WTC11 (cell line): ENCODE results near the gene PCSK2. TPM values are rescaled to one million over a fixed set of nuclear protein-coding genes. Genes with fewer than 3 reads are reported as not detected.

Experiments used
- ATAC-seq: fragments of 200-7000 bp; cut with Tn5 transposase; 2 replicates; pipeline ENCODE4 v1.10.0; 2021; ENCODE audit warnings: mild to moderate bottlenecking, moderate library complexity
- CTCF ChIA-PET: fragments of 300-600 bp; sonication (Branson Sonifier 250); formaldehyde crosslinking; loops from one replicate; lab custom pipeline; 2021; ENCODE audit warnings: antibody characterized with exemption; lab: Charles Lee
- POLR2A ChIA-PET: fragments of 350-600 bp; sonication (Branson Sonifier 250); formaldehyde crosslinking; loops from one replicate; lab custom pipeline; 2021; ENCODE audit warnings: antibody characterized with exemption; lab: Charles Lee
- DNase-seq: peaks from one replicate; pipeline ENCODE4 v3.0.0; 2021; ENCODE audit warnings: low spot score
- H3K27ac Mint-ChIP-seq: 2 replicates; pipeline ENCODE4 v1.8.0; 2021; ENCODE audit warnings: mixed read lengths
- H3K27me3 Mint-ChIP-seq: 2 replicates; pipeline ENCODE4 v1.8.0; 2021; ENCODE audit warnings: low read depth, mild to moderate bottlenecking, moderate library complexity, mixed read lengths
- H3K36me3 Mint-ChIP-seq: 2 replicates; pipeline ENCODE4 v1.8.0; 2021; ENCODE audit warnings: mixed read lengths
- H3K4me1 Mint-ChIP-seq: 2 replicates; pipeline ENCODE4 v1.8.0; 2022; ENCODE audit warnings: mixed read lengths
- H3K4me3 Mint-ChIP-seq: 2 replicates; pipeline ENCODE4 v1.8.0; 2021; ENCODE audit warnings: mild to moderate bottlenecking, moderate library complexity, mixed read lengths
- H3K9me3 Mint-ChIP-seq: 2 replicates; pipeline ENCODE4 v1.8.0; 2021; ENCODE audit warnings: mixed read lengths
- CDX4 ChIP-seq: fragments of 250-450 bp; sonication (Bioruptor Pico); IDR thresholded peaks from 2 replicates; pipeline ENCODE4 v1.9.0; 2021; ENCODE audit warnings: moderate library complexity, mild to moderate bottlenecking, inconsistent platforms, borderline replicate concordance
- CREM ChIP-seq: sonication (generic); formaldehyde crosslinking; IDR thresholded peaks from 2 replicates; pipeline ENCODE4 v1.8.1; 2022; ENCODE audit warnings: mild to moderate bottlenecking, missing genetic modification reagents, moderate library complexity
- E2F1 ChIP-seq: sonication (generic); formaldehyde crosslinking; IDR thresholded peaks from 2 replicates; pipeline ENCODE4 v1.8.0; 2022; ENCODE audit warnings: mild to moderate bottlenecking, missing genetic modification reagents
- ELF4 ChIP-seq: sonication (generic); formaldehyde crosslinking; IDR thresholded peaks from 2 replicates; pipeline ENCODE4 v1.8.1; 2022; ENCODE audit warnings: low read depth, mild to moderate bottlenecking, moderate library complexity, missing genetic modification reagents
- EMX1 ChIP-seq: fragments of 250-450 bp; sonication (Bioruptor Pico); IDR thresholded peaks from 2 replicates; pipeline ENCODE4 v1.8.0; 2021; ENCODE audit warnings: mild to moderate bottlenecking
- ERG ChIP-seq: fragments of 250-450 bp; sonication (Bioruptor Pico); IDR thresholded peaks from 2 replicates; pipeline ENCODE4 v1.8.0; 2021; ENCODE audit warnings: mild to moderate bottlenecking
- FOXK1 ChIP-seq: sonication (generic); formaldehyde crosslinking; IDR thresholded peaks from 2 replicates; pipeline ENCODE4 v1.8.0; 2022; ENCODE audit warnings: mild to moderate bottlenecking, moderate library complexity, missing genetic modification reagents
- GRHL2 ChIP-seq: fragments of 250-450 bp; sonication (Bioruptor Pico); IDR thresholded peaks from 2 replicates; pipeline ENCODE4 v1.8.0; 2022; ENCODE audit warnings: mild to moderate bottlenecking, moderate library complexity; ENCODE audit not compliant: insufficient replicate concordance, severe bottlenecking
- KAT7 ChIP-seq: sonication (generic); formaldehyde crosslinking; IDR thresholded peaks from 2 replicates; pipeline ENCODE4 v1.8.1; 2023; ENCODE audit warnings: missing genetic modification reagents, mild to moderate bottlenecking, borderline replicate concordance
- NR3C1 ChIP-seq: sonication (generic); formaldehyde crosslinking; conservative IDR thresholded peaks from 2 replicates; pipeline ENCODE4 v1.8.1; 2023; ENCODE audit warnings: low read depth, mild to moderate bottlenecking, missing genetic modification reagents
- SOX15 ChIP-seq: fragments of 250-450 bp; sonication (Bioruptor Pico); IDR thresholded peaks from 2 replicates; pipeline ENCODE4 v1.9.0; 2021; ENCODE audit warnings: mild to moderate bottlenecking
- STAT6 ChIP-seq: sonication (generic); formaldehyde crosslinking; conservative IDR thresholded peaks from 2 replicates; pipeline ENCODE4 v1.8.1; 2023; ENCODE audit warnings: mild to moderate bottlenecking, low read depth, missing genetic modification reagents, moderate library complexity
- ZNF219 ChIP-seq: sonication (generic); formaldehyde crosslinking; IDR thresholded peaks from 2 replicates; pipeline ENCODE4 v1.8.0; 2023; ENCODE audit warnings: missing genetic modification reagents, mild to moderate bottlenecking, borderline replicate concordance
- ZNF317 ChIP-seq: sonication (generic); formaldehyde crosslinking; IDR thresholded peaks from 2 replicates; pipeline ENCODE4 v1.8.1; 2023; ENCODE audit warnings: low read depth, mild to moderate bottlenecking, moderate library complexity, missing genetic modification reagents, borderline replicate concordance
- ZNF532 ChIP-seq: fragments of 250-450 bp; sonication (Bioruptor Pico); IDR thresholded peaks from 2 replicates; pipeline ENCODE4 v1.9.0; 2021; ENCODE audit warnings: mild to moderate bottlenecking, borderline replicate concordance
- ZSCAN18 ChIP-seq: fragments of 250-450 bp; sonication (Bioruptor Pico); IDR thresholded peaks from 2 replicates; pipeline ENCODE4 v2.1.2; 2022; ENCODE audit warnings: mild to moderate bottlenecking, moderate library complexity
- total RNA-seq: library from RNA; stranded (reverse); gene quantifications from 3 replicates; pipeline ENCODE4 v1.2.3, GENCODE V29; 2021

Gene PCSK2
- total RNA-seq, 1 experiment from 2014 or later: 0.74 TPM

- TF ChIP-seq ZNF532 (no peak), FOXK1 (CRISPR knock-in tag) (no peak), KAT7 (CRISPR knock-in tag) (no peak)
Measured at GRCh38 chr20:17306427-17306826, 79.6 kb downstream of the PCSK2 start (continued).

GRCh38 chr20:17314264-17314663 is 87.4 kb downstream of the PCSK2 start:
- DNase-seq (no peak), ATAC-seq (no peak)
- Mint-ChIP-seq H3K4me3 (no peak overlapping the region), H3K27ac (no peak overlapping the region), H3K36me3 (no peaks in the 10 kb centered on the region), H3K9me3 (no peaks in the 10 kb centered on the region), H3K27me3 (no peaks in the 10 kb centered on the region), H3K4me1 (no peaks in the 10 kb centered on the region; the same call in 1 of the 2 replicates)
- CTCF ChIA-PET: no interaction called here
- POLR2A ChIA-PET: no interaction called here
- TF ChIP-seq CREM (CRISPR knock-in tag) (no peak), ZNF219 (CRISPR knock-in tag) (no peak), ZSCAN18 (CRISPR knock-in tag) (no peak), EMX1 (no peak), E2F1 (CRISPR knock-in tag) (no peak), STAT6 (CRISPR knock-in tag) (no peak), ERG (CRISPR knock-in tag) (no peak), ZNF317 (CRISPR knock-in tag) (no peak), SOX15 (CRISPR knock-in tag) (no peak), ELF4 (CRISPR knock-in tag) (no peak), GRHL2 (CRISPR knock-in tag) (no peak), NR3C1 (no peak), CDX4 (CRISPR knock-in tag) (no peak)
